Adipose tissue (tissue), 3 donors: ENCODE data around the gene ZNHIT1. TPM values are rescaled to one million over a fixed set of nuclear protein-coding genes. Genes with fewer than 3 reads are reported as not detected.

Experiments used
- H3K27ac ChIP-seq: one replicate; pipeline ENCODE4 v1.5.1; 2013; ENCODE audit warnings: low read depth, low read length
- WGBS, 3 donors: extraction: QIAGEN DNeasy Blood & Tissue Kit; methylation state at CpG; one replicate each; pipeline ENCODE4 v1.1.7; 2013; 5-methylcytosine and 5-hydroxymethylcytosine counted together
- polyA plus RNA-seq, 3 donors: library from polyadenylated mRNA; stranded (reverse); fragments of 200-250 nt; gene quantifications; one replicate each; pipeline ENCODE4 v1.2.3, GENCODE V29; 2013
- donor health status: healthy with polysubstance abuse.
- donor health status: Bipolar disorder and iron deficiency.
- donor health status: healthy.

Gene ZNHIT1
- polyA plus RNA-seq, 3 donors: 51.5 to 140 (median 100) TPM

DNA sequence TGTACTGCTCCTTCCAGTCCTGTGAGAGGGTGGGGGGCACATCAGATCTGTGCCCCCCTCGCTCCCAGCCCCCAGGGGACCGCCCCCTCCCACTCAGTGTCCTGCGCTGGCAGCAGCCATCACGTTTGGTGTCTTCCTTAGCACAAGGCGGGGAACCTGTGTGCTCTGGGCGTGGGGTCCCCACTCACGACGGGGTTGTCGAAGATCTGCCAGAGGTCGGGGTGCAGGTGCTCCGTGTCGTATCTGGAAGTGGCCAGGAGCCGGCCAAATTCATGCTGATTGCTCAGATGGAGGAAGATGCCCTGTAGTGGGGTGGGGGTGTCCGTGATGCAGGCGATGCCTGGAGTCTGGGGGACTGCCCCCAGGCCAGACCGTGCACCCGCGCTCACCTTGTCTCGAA, 7.8 kb upstream of the ZNHIT1 start:
- 93 to 96% (median 95%) methylated on average over 18 to 19 of the region's 19 CpGs for WGBS, 3 donors
- no peak overlapping the region for H3K27ac ChIP-seq

DNA sequence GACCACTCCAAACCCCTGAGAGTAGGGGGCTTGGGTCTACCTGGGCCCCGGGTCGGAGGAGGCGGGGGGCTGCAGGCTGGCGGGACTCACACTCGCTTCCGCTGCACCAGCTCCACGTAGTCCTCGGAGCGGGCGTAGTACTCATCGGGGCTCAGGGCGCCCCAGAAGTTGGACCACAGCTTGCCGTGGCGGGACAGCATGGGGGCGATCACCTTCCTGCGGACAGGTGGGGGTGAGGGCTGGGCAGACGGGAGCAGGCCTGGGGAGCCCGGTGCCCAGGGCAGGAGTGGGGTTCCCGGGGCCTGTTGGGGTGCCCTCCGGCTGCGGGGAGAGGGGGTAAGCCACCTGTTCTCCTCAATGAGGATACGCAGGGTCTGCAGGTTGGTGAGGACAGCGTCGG, 6.5 kb upstream of the ZNHIT1 start:
- WGBS, 3 donors: 96 to 97% (median 97%) methylated on average over 23 to 24 of the region's 24 CpGs
- no peak overlapping the region for H3K27ac ChIP-seq

DNA sequence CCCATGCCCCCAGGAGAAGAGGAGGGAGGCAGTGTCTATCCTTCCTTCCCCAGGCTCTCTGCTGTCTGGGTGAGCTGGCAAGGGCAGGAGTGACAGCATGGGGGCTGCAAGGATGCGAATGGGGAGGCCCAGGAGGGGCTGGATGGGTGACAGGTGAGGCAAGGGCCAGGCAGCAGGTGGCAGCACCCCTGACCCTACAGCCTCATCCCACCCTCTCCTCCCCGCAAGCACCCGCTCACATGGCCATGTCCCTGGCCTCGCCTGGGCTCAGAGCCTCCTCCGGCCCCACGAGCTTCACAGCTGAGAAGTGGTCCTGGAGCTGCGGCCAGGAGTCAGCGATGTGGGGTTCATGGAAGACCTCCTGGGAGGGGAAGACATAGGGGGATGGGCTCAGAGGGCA, 6.0 kb upstream of the ZNHIT1 start:
- H3K27ac ChIP-seq: no peak overlapping the region
- 92 to 99% (median 93%) methylated on average over 8 of the region's 8 CpGs for WGBS, 3 donors

DNA sequence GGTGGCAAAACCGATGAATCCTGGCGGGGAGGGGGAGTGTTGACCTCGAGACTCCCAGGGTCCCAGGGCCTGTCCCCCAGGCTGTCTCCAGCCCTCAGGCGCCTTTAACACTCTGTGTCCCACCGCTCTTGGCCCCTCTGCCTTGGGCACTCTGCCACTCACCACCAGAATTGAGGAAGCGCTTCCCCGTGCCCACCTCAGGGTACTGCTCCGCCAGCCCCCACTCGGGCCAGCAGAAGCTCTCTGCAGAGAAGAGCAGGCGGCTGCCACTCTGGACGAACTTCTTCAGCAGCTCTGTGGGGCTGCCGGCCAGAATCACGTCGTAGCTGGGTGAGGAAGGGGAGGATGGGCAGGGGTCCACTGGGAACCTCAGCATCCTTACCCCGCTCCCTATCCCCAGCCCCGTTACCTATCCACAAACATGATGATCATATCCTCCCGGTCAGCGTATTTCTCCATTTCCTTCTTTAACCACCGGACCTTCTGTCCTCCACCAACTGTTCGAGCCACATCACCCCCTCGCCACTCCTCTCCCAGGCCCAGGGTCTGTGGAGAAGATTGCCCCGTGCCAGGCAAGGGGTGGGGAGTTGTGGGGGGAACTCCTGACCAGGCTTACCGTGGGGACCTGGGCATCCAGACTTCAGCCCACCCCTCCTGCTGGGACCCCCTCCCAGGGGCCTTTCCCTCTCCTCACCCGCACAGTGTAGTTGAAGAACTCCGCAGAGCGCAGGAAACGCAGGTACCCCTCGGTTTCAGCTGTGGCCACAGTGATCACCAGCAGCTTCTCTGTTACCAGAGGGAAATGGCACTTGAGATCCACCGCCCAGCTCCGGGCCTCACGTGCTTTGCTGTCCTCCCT, 1.7 kb upstream of the ZNHIT1 start:
- H3K27ac ChIP-seq: no peak overlapping the region
- 56 to 65% (median 57%) methylated on average over 31 of the region's 31 CpGs for WGBS, 3 donors

DNA sequence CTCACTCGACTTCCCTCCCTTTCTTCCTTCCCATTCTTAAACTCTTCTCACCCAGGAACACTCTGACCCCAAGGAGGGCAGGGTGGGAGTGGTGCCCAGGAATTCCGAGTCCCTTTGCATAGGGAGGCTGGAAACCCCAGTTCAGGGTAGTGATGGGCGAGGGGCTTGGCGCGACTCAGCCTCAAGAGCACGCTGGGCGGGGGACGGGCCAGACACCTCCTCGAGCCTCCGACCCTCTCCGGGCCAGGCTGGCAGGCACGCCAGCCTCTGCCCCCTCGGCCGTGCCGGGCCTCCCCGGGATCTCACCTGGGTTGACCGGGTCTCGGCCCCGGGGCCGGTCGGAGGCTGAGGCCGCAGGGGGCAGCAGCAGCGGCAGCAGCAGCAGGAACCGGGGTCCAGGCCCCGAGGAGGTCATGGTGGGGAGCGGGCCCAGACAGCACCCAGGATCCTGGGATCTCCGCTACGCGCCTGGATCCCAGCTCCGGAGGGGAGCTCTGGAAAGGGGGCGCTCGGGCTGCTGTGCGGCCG, 1.0 kb upstream of the ZNHIT1 start:
- 1% methylated on average over 34 of the region's 34 CpGs for WGBS, 3 donors

DNA sequence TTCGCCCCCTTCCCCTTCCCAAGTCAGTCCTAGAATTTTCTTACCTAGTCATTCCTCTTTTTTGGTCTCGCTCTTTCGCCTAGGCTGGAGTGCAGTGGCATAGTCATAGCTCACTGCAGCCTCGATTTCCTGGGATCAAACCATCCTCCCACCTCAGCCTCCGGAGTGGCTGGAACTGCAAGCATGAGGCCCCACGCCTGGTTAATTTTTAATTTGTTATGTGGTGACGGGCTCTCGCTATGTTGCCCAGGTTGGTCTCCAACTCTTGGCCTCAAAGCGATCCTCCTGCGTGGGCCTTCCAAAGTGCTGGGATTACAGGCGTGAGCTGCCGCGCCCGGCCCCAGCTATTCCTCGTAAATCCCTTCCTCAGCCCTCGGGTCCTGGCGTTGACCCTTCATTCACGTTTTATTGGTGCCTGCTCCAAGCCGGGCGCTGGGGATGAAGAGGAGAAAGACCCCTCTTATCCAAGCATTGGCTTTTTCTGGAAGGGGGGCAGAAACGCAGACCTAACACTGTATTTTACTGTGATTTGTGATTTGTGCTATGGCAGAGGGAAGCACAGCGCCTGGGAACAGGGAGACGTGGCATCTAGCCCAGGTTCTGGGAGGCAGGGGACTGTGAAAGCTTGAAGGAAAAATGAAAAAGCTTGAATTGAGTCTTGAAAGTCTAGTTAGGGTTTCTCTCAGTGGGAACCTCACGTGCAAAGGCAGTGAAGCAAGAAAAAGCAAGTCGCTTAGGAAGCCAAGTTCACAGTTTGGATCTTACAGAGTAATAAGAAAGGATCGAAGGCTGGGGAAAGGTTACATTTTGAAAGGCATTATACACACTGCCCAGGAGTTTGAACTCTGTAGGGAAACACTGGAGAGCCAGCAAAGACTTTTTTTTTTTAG, 516 bp downstream of the ZNHIT1 start:
- no peak overlapping the region for H3K27ac ChIP-seq
- 5 to 8% (median 6%) methylated on average over 26 of the region's 26 CpGs for WGBS, 3 donors

More for the DNA sequence above, 1.0 kb upstream of the ZNHIT1 start:
- H3K27ac ChIP-seq: no peak overlapping the region

DNA sequence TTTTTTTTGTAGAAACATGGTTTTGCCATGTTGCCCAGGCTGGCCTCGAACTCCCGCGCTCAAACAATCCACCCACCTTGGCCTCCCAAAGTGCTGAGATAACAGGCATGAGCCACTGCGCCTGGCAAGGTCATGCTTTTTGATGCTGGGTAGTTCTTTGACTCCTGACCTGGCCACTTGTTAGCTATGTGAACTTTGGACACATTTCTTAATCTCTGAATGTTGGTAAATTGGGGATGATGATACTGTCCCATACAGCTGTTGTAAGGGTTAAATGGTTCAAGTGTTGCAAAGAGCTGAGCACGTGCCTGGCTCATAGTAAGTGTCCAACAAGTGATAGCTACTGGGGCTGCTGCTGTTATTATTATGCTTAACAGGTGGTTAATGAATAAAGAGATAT, 2.3 kb downstream of the ZNHIT1 start:
- WGBS, 3 donors: 48 to 89% (median 86%) methylated on average over 5 of the region's 5 CpGs
- no peak overlapping the region for H3K27ac ChIP-seq

DNA sequence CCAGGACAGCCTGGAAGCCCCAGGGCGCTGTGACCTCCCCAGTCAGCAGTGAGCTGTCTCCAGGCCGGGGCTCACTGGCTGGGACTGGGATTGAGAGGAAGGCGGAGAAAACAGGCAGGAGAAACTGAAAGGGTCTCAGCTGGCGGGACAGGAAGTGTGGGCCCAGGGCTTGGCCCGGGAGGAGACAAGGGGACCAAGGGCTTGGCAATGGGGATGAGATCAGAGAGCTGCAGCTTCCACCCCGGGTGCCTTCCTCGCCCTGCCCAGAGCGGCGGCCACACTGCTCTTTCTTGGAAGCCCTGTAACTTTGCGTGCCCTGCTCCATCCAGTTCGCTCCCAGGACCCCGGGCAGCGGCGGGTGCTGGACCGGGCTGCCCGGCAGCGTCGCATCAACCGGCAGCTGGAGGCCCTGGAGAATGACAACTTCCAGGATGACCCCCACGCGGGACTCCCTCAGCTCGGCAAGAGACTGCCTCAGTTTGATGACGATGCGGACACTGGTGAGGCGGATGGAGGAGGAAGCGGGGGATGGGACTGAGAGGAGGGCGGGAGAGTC, 4.4 kb downstream of the ZNHIT1 start:
- 92 to 93% (median 92%) methylated on average over 25 to 27 of the region's 27 CpGs for WGBS, 3 donors
- no peak overlapping the region for H3K27ac ChIP-seq

DNA sequence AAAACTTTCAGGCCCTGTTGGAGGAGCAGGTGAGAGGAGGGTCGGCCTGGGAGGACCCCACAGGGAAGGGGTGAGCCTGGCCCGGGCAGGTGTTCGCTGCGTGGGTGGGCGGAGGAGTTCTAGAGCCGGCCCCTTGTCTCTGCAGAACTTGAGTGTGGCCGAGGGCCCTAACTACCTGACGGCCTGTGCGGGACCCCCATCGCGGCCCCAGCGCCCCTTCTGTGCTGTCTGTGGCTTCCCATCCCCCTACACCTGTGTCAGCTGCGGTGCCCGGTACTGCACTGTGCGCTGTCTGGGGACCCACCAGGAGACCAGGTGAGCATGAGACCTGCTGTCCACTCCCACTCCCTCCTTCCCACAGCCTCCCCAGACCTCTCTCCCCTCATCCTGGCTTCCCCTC, 5.6 kb downstream of the ZNHIT1 start:
- 94 to 98% (median 96%) methylated on average over 14 to 15 of the region's 15 CpGs for WGBS, 3 donors
- no peak overlapping the region for H3K27ac ChIP-seq

DNA sequence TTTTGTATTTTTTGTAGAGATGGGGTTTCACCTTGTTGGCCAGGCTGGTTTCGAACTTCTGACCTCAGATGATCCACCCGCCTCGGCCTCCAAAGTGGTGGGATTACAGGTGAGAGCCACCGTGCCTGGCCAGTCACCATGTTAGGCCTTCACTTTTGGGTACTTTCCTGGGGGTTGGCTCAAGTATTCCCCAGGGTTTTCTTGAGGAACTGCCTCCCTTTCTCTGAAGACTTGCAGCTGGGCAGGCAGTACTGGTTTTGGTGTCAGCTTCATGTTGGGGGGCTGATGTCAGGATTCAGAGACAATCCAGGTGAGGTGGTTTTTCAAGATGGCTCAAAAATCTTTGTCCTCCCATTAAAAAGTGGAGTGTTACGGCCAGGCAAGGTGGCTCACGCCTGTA, 7.7 kb downstream of the ZNHIT1 start:
- no peak overlapping the region for H3K27ac ChIP-seq
- 93 to 96% (median 96%) methylated on average over 6 of the region's 6 CpGs for WGBS, 3 donors

DNA sequence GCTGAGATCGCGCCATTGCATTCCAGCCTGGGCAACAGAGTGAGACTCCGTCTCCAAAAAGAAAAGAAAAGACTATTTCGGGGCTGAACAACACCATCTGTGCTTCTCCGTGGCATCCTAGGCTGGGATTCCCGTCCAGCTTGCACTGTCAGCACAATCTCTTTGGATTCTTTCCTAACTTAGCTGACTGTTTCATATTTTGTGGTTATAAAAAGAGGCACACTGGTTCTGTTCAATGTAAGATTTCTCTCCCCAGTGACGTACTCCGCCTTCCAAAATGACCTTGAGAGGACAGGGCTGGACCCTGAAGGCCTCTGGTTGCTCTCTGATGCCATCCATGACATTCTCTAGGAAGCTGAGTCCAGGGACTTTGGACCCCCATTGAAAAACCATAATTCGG, 8.8 kb downstream of the ZNHIT1 start:
- H3K27ac ChIP-seq: no peak overlapping the region
- WGBS, 3 donors: 68 to 85% (median 69%) methylated on average over 7 to 9 of the region's 9 CpGs

DNA sequence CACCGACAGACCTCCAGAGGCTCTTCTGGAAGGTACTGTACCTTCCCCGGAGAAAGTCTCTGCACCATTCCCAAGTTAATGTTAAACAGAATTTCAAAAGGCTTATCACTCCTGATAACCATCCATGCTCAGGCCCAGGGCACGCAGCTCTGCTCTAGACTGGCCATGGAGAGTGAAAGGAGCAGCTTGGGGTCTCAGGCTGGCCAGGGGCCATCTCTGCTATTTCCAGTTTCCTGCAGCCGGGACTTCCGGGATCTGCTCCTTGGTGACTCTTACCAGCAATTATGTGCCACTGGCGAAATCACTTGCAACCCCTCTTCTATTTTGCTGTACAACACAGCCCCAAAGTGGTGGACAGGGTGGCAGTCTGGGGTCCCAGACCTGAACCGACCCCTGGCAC, 13.7 kb downstream of the ZNHIT1 start:
- WGBS, 3 donors: 22 to 71% (median 65%) methylated on average over 7 of the region's 7 CpGs
- no peak overlapping the region for H3K27ac ChIP-seq

DNA sequence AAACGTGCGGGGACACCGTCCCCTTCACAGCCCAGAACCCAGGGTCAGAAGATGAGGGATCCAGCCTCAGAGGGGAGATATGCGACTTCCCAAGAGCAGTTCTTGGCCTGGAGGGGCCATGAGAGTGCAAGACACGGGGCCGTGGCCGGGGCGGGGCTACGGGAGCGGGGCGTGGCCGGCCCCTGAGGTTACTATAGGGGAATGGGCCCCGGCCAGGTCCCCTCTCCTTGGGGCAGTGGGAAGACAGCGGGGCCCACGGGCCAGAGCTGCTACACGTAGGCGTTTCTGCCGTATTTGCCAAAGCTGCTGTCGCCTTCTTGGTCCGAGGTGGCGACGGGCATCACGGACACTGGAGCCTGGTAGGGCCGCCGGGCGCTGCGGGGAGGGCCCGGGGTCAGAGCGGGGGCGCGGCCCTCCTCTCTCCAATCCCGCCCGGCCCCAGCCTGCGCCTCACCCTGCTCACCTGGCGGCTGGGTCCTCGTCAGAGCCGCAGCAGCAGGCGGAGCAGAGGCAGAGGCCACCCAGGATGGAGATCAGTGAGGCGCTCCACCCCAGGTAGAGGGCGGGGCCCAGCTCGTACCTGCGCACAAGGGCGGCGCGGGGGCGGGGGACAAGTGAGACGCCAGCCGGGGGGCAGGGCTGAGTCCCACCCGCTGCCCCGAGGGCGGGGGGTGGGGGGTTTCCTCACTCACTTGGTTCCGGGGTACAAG, 14.3 kb downstream of the ZNHIT1 start:
- 16 to 57% (median 45%) methylated on average over 47 to 52 of the region's 52 CpGs for WGBS, 3 donors

DNA sequence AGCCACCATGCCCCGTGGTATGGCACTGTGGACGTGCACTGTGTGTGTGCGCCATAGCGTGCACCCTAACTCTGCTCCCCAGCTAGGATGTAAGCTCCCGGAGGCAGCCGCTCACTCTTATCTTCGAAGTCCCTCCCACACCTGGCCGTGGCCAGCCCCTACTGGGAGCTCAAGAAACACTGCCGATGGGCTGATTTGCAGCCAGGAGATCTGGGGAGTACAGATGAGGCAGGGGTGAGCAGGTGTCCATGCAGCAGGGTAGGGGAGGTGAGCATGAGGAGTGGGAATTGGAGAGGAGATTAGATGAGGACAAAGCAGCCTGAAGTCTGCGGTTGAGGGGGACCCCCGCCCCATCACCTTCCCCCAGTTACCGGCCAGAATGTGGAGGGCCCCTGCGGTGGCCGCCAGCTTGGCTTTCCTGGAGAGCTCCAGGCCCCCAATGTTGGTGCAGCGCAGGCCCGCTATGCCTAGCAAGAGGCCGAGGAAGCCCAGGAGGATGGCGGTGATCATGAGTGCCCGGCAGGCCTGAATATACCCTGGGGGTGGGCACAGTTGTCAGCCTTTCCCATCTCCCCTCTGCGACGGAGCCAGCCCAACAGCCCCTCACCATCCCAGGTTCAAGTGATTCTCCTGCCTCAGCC, 16.1 kb downstream of the ZNHIT1 start:
- no peak overlapping the region for H3K27ac ChIP-seq

More for the DNA sequence above, 14.3 kb downstream of the ZNHIT1 start:
- no peak overlapping the region for H3K27ac ChIP-seq

DNA sequence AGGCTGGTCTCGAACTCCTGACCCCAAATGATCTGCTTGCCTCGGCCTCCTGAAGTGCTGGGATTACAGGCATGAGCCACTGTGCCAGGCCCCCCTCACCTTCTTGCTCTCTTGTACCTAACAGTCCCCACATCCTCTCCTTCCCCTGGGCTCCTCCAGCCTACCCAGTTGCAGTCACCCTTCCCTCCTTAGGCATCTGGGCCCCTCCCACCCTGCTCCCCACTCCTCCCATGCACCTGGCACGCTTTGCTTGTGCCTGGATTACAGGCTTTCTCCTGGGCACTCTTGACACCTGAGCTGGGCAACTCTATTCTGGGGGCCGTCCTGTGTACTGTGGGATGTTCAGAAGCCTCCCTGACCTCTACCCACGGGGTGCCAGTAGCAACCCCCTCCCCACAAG, 16.7 kb downstream of the ZNHIT1 start:
- 81 to 90% (median 86%) methylated on average over 5 of the region's 5 CpGs for WGBS, 3 donors
- no peak overlapping the region for H3K27ac ChIP-seq

More for the DNA sequence above, 16.1 kb downstream of the ZNHIT1 start:
- 79 to 87% (median 80%) methylated on average over 21 of the region's 21 CpGs for WGBS, 3 donors

DNA sequence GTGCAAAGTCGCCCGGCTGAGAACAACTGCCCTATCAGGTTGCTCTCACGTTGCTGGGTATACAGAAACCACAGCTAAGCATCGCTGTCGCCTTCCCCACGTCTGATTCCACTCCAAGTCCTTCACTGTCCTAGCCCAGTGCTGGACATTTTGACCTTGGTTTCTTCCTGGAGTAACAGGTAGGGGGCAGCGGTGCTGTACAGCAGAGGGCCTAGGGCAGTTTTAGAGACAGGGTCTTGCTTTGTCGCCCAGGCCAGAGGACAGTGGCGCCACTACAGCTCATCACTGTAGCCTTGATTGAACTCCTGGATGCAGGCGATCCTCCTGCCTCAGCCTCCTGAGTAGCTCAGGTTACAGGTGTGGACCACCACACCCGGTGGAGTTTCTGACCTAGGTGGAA, 17.1 kb downstream of the ZNHIT1 start:
- WGBS, 3 donors: 69 to 76% (median 76%) methylated on average over 11 of the region's 11 CpGs
- H3K27ac ChIP-seq: no peak overlapping the region

DNA sequence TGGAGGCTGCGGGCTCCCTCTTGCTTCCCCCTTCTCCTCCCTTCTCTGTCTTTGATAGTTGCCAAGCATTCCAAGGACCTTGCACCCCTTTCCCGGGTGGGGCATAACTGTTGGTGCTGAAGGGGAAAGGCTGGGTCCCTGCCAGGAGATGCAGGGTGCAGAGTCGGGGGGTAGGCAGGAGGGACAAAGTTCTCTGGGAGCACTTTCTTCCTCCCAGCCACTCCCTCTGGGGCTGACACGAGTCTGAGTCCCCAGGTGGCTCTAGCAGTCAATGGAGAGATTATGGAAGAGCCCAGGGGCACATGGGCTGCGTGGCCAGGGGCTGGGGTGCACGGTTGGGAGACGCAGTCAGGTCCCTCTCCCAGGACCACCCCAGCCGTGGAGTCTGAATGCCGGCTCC, 17.6 kb downstream of the ZNHIT1 start:
- WGBS, 3 donors: 72 to 77% (median 74%) methylated on average over 9 of the region's 9 CpGs
- H3K27ac ChIP-seq: no peak overlapping the region
